ENCODE measurements around the gene ADCY7. TPM values are rescaled to one million over a fixed set of nuclear protein-coding genes. Genes with fewer than 3 reads are reported as not detected.

ADCY7 gene
- total RNA-seq, 2 donors from 2014 or later, result 8.5 to 17.1 TPM

DNA sequence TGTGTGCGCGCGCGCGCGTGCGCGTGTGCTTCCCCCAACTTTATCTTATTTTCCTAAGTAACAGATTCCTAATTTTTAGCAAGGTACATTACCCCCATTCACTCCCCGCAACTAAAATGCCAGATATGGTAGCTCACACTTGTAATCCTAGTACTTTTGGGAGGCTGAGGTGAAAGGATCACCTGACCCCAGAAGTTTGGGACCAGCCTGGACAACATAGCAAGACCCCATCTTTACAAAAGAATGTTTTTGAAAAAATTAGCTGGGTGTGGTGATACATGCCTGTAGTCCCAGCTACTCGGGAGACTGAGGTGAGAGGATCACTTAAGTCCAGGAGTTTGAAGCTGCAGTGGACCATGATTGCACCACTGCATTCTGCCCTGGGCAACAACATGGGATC is 97.3 kb downstream of the ADCY7 start:
- Histone ChIP-seq H3K4me3 (no peak overlapping the region), H3K4me1 (peaks cover 0 to 46% of the 10 kb centered on the region in 2 donors), H3K27ac (no peak overlapping the region), H3K27me3 (no peaks in the 10 kb centered on the region), H3K9me3 (no peaks in the 10 kb centered on the region), H3K36me3 (peaks cover 12% of the 10 kb centered on the region)
- TF ChIP-seq, protein P1, sequence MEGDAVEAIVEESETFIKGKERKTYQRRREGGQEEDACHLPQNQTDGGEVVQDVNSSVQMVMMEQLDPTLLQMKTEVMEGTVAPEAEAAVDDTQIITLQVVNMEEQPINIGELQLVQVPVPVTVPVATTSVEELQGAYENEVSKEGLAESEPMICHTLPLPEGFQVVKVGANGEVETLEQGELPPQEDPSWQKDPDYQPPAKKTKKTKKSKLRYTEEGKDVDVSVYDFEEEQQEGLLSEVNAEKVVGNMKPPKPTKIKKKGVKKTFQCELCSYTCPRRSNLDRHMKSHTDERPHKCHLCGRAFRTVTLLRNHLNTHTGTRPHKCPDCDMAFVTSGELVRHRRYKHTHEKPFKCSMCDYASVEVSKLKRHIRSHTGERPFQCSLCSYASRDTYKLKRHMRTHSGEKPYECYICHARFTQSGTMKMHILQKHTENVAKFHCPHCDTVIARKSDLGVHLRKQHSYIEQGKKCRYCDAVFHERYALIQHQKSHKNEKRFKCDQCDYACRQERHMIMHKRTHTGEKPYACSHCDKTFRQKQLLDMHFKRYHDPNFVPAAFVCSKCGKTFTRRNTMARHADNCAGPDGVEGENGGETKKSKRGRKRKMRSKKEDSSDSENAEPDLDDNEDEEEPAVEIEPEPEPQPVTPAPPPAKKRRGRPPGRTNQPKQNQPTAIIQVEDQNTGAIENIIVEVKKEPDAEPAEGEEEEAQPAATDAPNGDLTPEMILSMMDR (IDR thresholded peaks at IDR 0.05), result no peak
- DNase-seq (ENCODE audit: low spot score), result no peak

DNA sequence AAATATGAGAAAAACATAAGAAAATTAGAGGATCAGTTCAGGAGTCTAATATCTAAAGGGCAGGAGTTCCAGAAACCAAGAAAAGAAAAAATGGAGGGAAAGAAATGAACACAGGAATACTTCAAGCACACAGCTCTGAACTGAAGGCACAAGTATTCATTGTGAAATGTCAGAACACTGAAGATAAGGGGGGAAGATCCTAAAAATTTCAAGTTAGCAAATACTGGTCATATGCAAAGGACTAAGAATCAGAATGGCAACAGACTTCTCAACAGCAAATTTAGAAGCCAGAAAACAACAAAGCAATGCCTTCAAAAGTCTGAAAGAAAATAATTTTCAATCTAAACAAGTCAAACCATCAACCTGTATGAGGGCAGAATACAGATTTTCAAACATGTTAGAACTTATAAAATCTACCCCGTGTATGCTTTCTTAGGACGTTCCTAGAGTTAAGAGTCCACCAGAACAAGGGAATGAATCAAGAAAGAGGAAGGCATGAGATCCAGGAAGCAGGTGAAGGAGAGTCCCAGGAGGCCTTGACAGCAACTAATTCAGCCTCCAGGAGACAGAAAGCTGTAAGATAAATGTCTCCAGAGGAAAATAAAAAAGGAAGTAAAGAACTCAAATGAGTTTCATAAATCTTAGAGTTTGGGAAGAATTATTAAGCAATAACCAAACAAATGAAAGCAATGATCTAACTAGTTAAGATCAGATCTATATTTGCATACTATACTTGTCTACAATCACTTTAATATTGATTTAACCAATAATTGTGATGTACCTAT is 99.6 kb downstream of the ADCY7 start:
- TF ChIP-seq, protein P1 (IDR thresholded peaks at IDR 0.05), result no peak
- Histone ChIP-seq H3K36me3 (peaks cover 12% of the 10 kb centered on the region), H3K27me3 (no peaks in the 10 kb centered on the region), H3K9me3 (no peaks in the 10 kb centered on the region), H3K4me3 (no peak overlapping the region), H3K27ac (no peak overlapping the region), H3K4me1 (peaks cover 0 to 37% of the 10 kb centered on the region in 2 donors)
- DNase-seq (ENCODE audit: low spot score), result no peak

Small RNA genes lying within 50 kb of the gene (microRNA-seq; reads per million reads assigned to microRNA genes)
- gene MIR6771 (ENCODE audit: borderline number of aligned reads in 2 of 2, borderline replicate concordance in 1 of 2), result 0 reads per million in 2 donors

Other genes with a start within 250 kb of the ADCY7 start
- gene CNEP1R1, start 241.3 kb upstream of the ADCY7 start, total RNA-seq, result 10 to 100 TPM; 11.6 to 13.3 TPM
- gene HEATR3, start 200.6 kb upstream of the ADCY7 start, total RNA-seq, result 10 to 100 TPM in 1 of 2 donors, 1 to 10 TPM in 1; 5.6 to 11.7 TPM
- gene TENT4B, start 113.2 kb upstream of the ADCY7 start, total RNA-seq, result 1 to 10 TPM; 5.0 to 6.1 TPM
- gene BRD7, start 102.4 kb downstream of the ADCY7 start, total RNA-seq, result 10 to 100 TPM; 28.0 to 28.9 TPM